Endothelial cell of umbilical vein (primary cell): ENCODE results near the gene GATAD1. TPM values are rescaled to one million over a fixed set of nuclear protein-coding genes. Genes with fewer than 3 reads are reported as not detected.
A peak's percentile ranks its signal among the peaks of the same experiment; 100 is the strongest.

Source experiments
- BruUV-seq: library from RNA; stranded (reverse); fragments of 400-500 nt; replicated peaks from 2 replicates; lab custom pipeline; 2021; lab: Mats Ljungman, UMichigan
- CTCF ChIA-PET: fragments of 300-600, 350-600 bp; sonication (Branson Sonifier 250); formaldehyde crosslinking; loops from one replicate; lab custom pipeline; 2021; ENCODE audit warnings: antibody characterized with exemption, inconsistent platforms; lab: Charles Lee
- POLR2A ChIA-PET: fragments of 300-600, 350-600 bp; sonication (Branson Sonifier 250); formaldehyde crosslinking; loops from one replicate; lab custom pipeline; 2021; ENCODE audit warnings: antibody characterized with exemption, inconsistent platforms; lab: Charles Lee
- DNase-seq: peaks from one replicate; pipeline ENCODE4 v3.0.0-alpha.2; 2011; ENCODE audit warnings: low read depth, low spot score
- FAIRE-seq: peaks from 2 replicates; lab custom pipeline; 2011; peaks lifted over from hg19 to GRCh38; lab: Jason Lieb, UNC
- H2AFZ ChIP-seq: 2 replicates; pipeline ENCODE4 v1.6.0; 2012; ENCODE audit warnings: low read depth, low read length, control low read depth, inconsistent platforms
- H3K27ac ChIP-seq: 2 replicates; pipeline ENCODE4 v1.5.1; 2011; ENCODE audit warnings: low read depth, mild to moderate bottlenecking, control low read depth, low read length, moderate library complexity; ENCODE audit not compliant: insufficient read depth
- H3K27me3 ChIP-seq, 2 experiments: 2 replicates each; pipeline versions ENCODE4 v1.6.0 to v1.6.1; 2011; ENCODE audit warnings: low read length in 2 of 2, mixed read lengths in 1 of 2; ENCODE audit not compliant: control insufficient read depth in 2 of 2, insufficient read depth in 2 of 2
- H3K36me3 ChIP-seq, 2 experiments: 2 replicates in 1 of 2; 3 replicates in 1 of 2; pipeline ENCODE4 v1.5.1; 2011; ENCODE audit warnings: low read length in 2 of 2, mild to moderate bottlenecking in 1 of 2, moderate library complexity in 1 of 2; ENCODE audit not compliant: control insufficient read depth in 2 of 2, insufficient read depth in 2 of 2; ENCODE audit errors: extremely low read depth in 1 of 2
- H3K4me1 ChIP-seq: 3 replicates; pipeline ENCODE4 v1.5.1; 2011; ENCODE audit warnings: mild to moderate bottlenecking, low read length; ENCODE audit not compliant: control insufficient read depth, insufficient read depth; ENCODE audit errors: extremely low read depth
- H3K4me2 ChIP-seq: 2 replicates; pipeline ENCODE4 v1.6.1; 2011; ENCODE audit warnings: low read length, control low read depth, mixed read lengths; ENCODE audit not compliant: insufficient read depth
- H3K4me3 ChIP-seq, 3 experiments: fragments of 200-600 bp in 1 of 3; sonication (generic), shearing (Covaris generic) in 1 of 3; replicated peaks in 1 of 3; 2 replicates each; pipeline ENCODE4 v1.5.1; 2011 to 2016; ENCODE audit warnings: control low read depth in 3 of 3, low read length in 3 of 3, mild to moderate bottlenecking in 2 of 3, inconsistent platforms in 1 of 3, low read depth in 1 of 3, moderate library complexity in 1 of 3; ENCODE audit not compliant: insufficient read depth in 1 of 3
- H3K79me2 ChIP-seq: 2 replicates; pipeline ENCODE4 v1.6.0; 2012; ENCODE audit warnings: low read length, inconsistent platforms; ENCODE audit not compliant: control insufficient read depth, insufficient read depth
- H3K9ac ChIP-seq: replicated peaks from 2 replicates; pipeline ENCODE3; 2011; ENCODE audit warnings: low read length, control low read depth; ENCODE audit not compliant: insufficient read depth; ENCODE audit errors: extremely low read depth
- H3K9me1 ChIP-seq: replicated peaks from 3 replicates; pipeline ENCODE4 v1.6.0; 2011; ENCODE audit warnings: mild to moderate bottlenecking, low read length; ENCODE audit not compliant: control insufficient read depth, insufficient read depth; ENCODE audit errors: extremely low read depth
- H3K9me3 ChIP-seq: replicated peaks from 2 replicates; pipeline ENCODE4 v1.5.1; 2012; ENCODE audit warnings: low read length, inconsistent platforms; ENCODE audit not compliant: control insufficient read depth, insufficient read depth
- H4K20me1 ChIP-seq: replicated peaks from 2 replicates; pipeline ENCODE3; 2011; ENCODE audit warnings: mild to moderate bottlenecking, low read length; ENCODE audit not compliant: control insufficient read depth, insufficient read depth; ENCODE audit errors: extremely low read depth
- CTCF ChIP-seq, 2 donors: IDR thresholded peaks; 1 replicate in 1 of 2; 2 replicates in 1 of 2; pipeline ENCODE4 v1.5.1; 2011; ENCODE audit warnings: low read length in 2 of 2, mild to moderate bottlenecking in 2 of 2, moderate library complexity in 2 of 2, control low read depth in 1 of 2, inconsistent platforms in 1 of 2, low read depth in 1 of 2; ENCODE audit not compliant: insufficient read depth in 1 of 2; ENCODE audit errors: extremely low read depth in 1 of 2
- EZH2 ChIP-seq: IDR thresholded peaks from 2 replicates; pipeline ENCODE4 v1.6.1; 2012; ENCODE audit warnings: borderline replicate concordance, low read depth, mild to moderate bottlenecking, moderate library complexity, low read length, inconsistent platforms; ENCODE audit not compliant: severe bottlenecking
- FOS ChIP-seq: IDR thresholded peaks from 2 replicates; pipeline ENCODE4 v1.6.1; 2011; ENCODE audit warnings: mild to moderate bottlenecking, low read length, moderate library complexity, borderline replicate concordance; ENCODE audit not compliant: insufficient read depth
- GATA2 ChIP-seq: IDR thresholded peaks from 2 replicates; pipeline ENCODE4 v1.7.0; 2011; ENCODE audit warnings: low read depth, mild to moderate bottlenecking, moderate library complexity, mixed read lengths, low read length; ENCODE audit not compliant: insufficient read length, insufficient read depth
- JUN ChIP-seq: IDR thresholded peaks from 2 replicates; pipeline ENCODE4 v1.6.1; 2011; ENCODE audit warnings: borderline replicate concordance, low read depth; ENCODE audit not compliant: insufficient read length, insufficient read depth
- MAX ChIP-seq: IDR thresholded peaks from 2 replicates; pipeline ENCODE4 v1.6.1; 2011; ENCODE audit not compliant: insufficient read depth, insufficient read length
- MYC ChIP-seq: IDR thresholded peaks from one replicate; pipeline ENCODE4 v1.6.1; 2011; ENCODE audit warnings: mild to moderate bottlenecking, low read depth, low read length
- POLR2A ChIP-seq: IDR thresholded peaks from 2 replicates; pipeline ENCODE4 v1.6.1; 2012; ENCODE audit warnings: low read depth, mild to moderate bottlenecking, control low read depth, low read length
- POLR2AphosphoS5 ChIP-seq: IDR thresholded peaks from 2 replicates; pipeline ENCODE4 v1.6.1; 2012; ENCODE audit warnings: low read depth, mild to moderate bottlenecking, control low read depth, low read length, moderate library complexity; ENCODE audit not compliant: insufficient read depth
- dilution Hi-C: fragments of 300-500 bp; cut with MboI; formaldehyde crosslinking; loops from one replicate; pipeline ENCODE4 v1.15.0; 2019; ENCODE audit warnings: low sequenced_read_pairs; ENCODE audit not compliant: extremely low pct_ligation_motif_present
- intact Hi-C: fragments of 100-400 bp; cut with micrococcal nuclease; formaldehyde crosslinking; loops from one replicate; pipeline ENCODE4 v1.10.0; 2022
- polyA plus RNA-seq, 4 experiments: library from polyadenylated mRNA; depleted of rRNA in 3 of 4; stranded (reverse) in 3 of 4; unstranded in 1 of 4; fragments of >200 nt; gene quantifications; 2 replicates each; pipeline versions ENCODE4 v1.2.1 to v1.2.3, GENCODE V29; 2011 to 2012; ENCODE audit warnings: missing spikeins in 1 of 4
- total RNA-seq: library from RNA; stranded (reverse); gene quantifications from 2 replicates; pipeline ENCODE4 v1.2.3, GENCODE V29; 2021

Gene GATAD1
- total and polyA plus RNA-seq, 2 donors (not counting 3 experiments of a cell fraction or from before 2014, with no cell fraction given), result 13.7 to 28.9 TPM

GRCh38 chr7:92508946-92509345, 61.7 kb downstream of the GATAD1 start:
- Histone ChIP-seq H3K27ac (no peak overlapping the region), H3K9ac (no peak overlapping the region), H3K9me3 (no peaks in the 10 kb centered on the region), H3K9me1 (no peaks in the 10 kb centered on the region), H2AFZ (no peak overlapping the region), H3K27me3 (no peaks in the 10 kb centered on the region), H3K4me3 (no peak overlapping the region), H4K20me1 (no peaks in the 10 kb centered on the region), H3K36me3 (no peaks in the 10 kb centered on the region), H3K4me2 (no peak overlapping the region), H3K4me1 (no peaks in the 10 kb centered on the region), H3K79me2 (no peaks in the 10 kb centered on the region)
- dilution Hi-C loops (no loop called here), intact Hi-C loops (no loop called here)
- TF ChIP-seq GATA2 (no peak), MYC (no peak), FOS (no peak), MAX (no peak), POLR2A (no peak), CTCF (IDR thresholded peaks at IDR 0.05; ENCODE audit: extremely low read depth in 1 of 2, insufficient read depth in 1 of 2, low read depth in 1 of 2, low read length in 2 of 2) (no peak), JUN (no peak), POLR2AphosphoS5 (no peak), EZH2 (no peak)
- BruUV-seq, result no TSS peak
- CTCF ChIA-PET, result no interaction called here
- POLR2A ChIA-PET, result no interaction called here
- DNase-seq (no peak), FAIRE-seq (peak; percentile 40)

Other genes with a start within 250 kb of the GATAD1 start
- gene KRIT1, start 201.6 kb upstream of the GATAD1 start, total RNA-seq, result 32.9 and 43.7 TPM in 2 replicates
- 13.6 and 22.8 TPM in 2 replicates for gene KRIT1, start 201.6 kb upstream of the GATAD1 start, polyA plus RNA-seq
- gene ANKIB1, start 201.5 kb upstream of the GATAD1 start, total RNA-seq, result 48.4 and 56.5 TPM in 2 replicates
- gene ANKIB1, start 201.5 kb upstream of the GATAD1 start, polyA plus RNA-seq, result 16.9 and 17.0 TPM in 2 replicates
- not detected in 2 replicates for gene ERVW-1, start 30.5 kb downstream of the GATAD1 start, total RNA-seq
- gene ERVW-1, start 30.5 kb downstream of the GATAD1 start, polyA plus RNA-seq, result not detected in 2 replicates
- gene PEX1, start 81.0 kb downstream of the GATAD1 start, total RNA-seq, result 10.7 and 11.7 TPM in 2 replicates
- gene PEX1, start 81.0 kb downstream of the GATAD1 start, polyA plus RNA-seq, result 6.6 and 8.4 TPM in 2 replicates
- 12.0 and 13.1 TPM in 2 replicates for gene RBM48, start 81.3 kb downstream of the GATAD1 start, total RNA-seq
- gene RBM48, start 81.3 kb downstream of the GATAD1 start, polyA plus RNA-seq, result 9.6 and 9.8 TPM in 2 replicates
- gene FAM133B, start 142.9 kb downstream of the GATAD1 start, total RNA-seq, result 26.9 and 27.6 TPM in 2 replicates
- 6.6 and 9.1 TPM in 2 replicates for gene FAM133B, start 142.9 kb downstream of the GATAD1 start, polyA plus RNA-seq